GM18951 (cell line): Measurements from ENCODE around the gene HOXD12.

ENCODE experiments used
- POLR2A ChIP-seq: IDR thresholded peaks from 4 replicates; pipeline ENCODE4 v1.6.1; 2011; ENCODE audit warnings: mild to moderate bottlenecking; ENCODE audit not compliant: insufficient read length, insufficient read depth; ENCODE audit errors: extremely low read depth
- in situ Hi-C: fragments of 300-500 bp; cut with MboI; formaldehyde crosslinking; loops from one replicate; pipeline ENCODE4 v1.12.0; 2022; ENCODE audit warnings: low sequenced_read_pairs, mixed read lengths, inconsistent platforms; ENCODE audit not compliant: unreplicated experiment

HOXD12 gene

DNA sequence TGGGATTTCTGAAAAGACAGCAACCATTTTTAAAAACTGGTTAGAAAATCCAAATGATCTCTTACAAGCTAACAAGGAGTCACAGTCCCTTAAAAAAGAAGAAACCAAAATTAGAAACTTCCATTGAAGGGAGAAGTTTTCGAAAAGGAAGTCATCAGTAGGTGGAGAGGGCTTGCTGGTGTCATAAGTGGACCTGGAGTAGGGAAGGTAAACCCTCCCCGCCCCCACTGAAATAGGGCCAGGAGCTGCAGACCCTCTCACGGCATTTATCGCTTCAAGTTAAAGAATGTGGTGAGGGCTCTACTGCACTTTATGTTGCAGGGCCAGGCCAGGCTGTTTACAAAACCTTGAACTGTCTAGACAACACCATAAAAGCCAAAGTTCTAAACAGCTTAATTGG, 10.4 kb downstream of the HOXD12 start:
- no peak for TF ChIP-seq POLR2A
- in situ Hi-C loops, result no loop called here

DNA sequence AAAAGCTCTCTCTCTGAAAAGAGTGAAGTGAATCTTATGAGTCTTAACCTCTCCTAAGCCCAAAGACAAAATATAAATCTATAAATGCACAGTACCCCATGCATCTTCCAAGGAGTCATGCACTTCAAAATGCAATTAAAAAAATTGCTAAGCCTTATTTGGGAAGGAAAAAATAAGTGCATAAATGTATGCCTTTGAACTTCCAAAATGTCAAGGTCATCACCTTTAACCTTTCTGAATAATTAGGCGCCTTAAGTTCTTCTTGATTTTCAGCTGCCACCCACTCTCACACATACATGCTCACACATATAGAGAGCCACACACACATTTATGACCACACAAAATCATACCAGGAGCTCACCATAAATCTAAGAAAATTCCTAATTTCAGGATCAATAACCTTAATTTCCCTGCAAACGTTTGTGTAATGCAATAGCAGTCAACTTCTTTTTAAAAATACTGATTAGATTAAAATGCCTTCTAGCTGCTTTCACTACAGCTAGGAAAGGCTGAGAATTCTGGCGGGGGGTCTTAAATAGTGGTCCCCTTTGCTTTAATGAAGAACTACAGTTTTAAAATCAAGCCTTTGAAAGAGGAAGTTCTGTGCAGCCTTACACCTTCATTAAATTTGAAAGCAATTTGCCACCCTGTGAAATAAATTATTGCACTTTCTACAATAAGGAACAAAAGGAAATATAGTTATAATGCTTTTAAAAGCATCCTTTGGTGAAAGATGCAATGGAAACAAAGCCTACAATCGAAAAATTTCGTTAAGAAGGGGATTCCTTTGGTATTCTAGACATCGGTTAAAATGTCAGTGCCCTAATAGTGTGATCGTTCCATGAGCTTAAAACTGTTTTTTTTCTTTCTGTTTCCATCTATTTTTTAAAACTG, 11.1 kb downstream of the HOXD12 start:
- in situ Hi-C loops, result no loop called here

DNA sequence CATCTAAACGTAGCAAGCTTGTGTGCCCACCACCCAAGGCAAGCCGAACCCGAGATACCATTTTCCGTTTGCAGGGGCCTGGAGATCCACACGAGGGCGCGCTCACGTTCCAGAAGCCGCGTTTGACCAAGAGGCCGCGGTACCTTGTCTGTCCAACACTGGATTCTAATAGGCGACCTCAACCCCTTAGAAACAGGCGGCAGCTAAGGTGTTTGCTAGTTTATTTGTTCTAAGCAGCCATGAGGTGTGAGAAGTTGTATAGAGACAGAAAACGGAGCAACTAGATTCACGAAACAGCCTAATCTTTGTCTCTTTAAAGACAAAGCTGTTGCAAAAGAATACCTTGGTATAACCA, 11.7 kb downstream of the HOXD12 start:
- in situ Hi-C loops, result no loop called here
- no peak for TF ChIP-seq POLR2A

More for the DNA sequence above, 11.1 kb downstream of the HOXD12 start:
- no peak for TF ChIP-seq POLR2A

DNA sequence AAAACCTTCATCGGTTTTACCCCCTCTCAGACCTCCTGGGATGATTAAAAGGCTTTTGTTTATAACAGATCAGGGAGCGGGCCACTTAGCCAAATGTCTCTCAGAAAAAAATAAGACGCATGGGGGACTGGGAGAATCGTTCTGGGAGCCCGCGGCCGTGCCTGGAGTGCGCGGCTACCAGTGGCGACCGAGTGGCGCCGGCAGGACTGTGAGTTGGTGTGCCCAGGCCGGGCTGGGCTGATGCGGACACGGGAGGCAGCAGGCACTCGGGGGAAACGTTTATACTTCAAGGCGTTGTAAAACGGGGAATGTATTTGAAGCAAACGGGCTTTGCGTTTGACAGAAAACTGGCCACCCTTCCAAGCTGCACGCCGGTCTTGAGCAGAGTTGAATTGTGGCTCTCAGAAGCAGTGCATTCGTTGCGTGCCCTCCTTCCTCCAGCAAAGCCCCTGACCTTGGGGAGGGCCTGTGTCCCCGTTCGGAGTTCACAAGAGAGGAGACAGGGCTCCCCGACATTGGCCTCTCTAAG, 12.3 kb downstream of the HOXD12 start:
- in situ Hi-C loops, result no loop called here
- no peak for TF ChIP-seq POLR2A

DNA sequence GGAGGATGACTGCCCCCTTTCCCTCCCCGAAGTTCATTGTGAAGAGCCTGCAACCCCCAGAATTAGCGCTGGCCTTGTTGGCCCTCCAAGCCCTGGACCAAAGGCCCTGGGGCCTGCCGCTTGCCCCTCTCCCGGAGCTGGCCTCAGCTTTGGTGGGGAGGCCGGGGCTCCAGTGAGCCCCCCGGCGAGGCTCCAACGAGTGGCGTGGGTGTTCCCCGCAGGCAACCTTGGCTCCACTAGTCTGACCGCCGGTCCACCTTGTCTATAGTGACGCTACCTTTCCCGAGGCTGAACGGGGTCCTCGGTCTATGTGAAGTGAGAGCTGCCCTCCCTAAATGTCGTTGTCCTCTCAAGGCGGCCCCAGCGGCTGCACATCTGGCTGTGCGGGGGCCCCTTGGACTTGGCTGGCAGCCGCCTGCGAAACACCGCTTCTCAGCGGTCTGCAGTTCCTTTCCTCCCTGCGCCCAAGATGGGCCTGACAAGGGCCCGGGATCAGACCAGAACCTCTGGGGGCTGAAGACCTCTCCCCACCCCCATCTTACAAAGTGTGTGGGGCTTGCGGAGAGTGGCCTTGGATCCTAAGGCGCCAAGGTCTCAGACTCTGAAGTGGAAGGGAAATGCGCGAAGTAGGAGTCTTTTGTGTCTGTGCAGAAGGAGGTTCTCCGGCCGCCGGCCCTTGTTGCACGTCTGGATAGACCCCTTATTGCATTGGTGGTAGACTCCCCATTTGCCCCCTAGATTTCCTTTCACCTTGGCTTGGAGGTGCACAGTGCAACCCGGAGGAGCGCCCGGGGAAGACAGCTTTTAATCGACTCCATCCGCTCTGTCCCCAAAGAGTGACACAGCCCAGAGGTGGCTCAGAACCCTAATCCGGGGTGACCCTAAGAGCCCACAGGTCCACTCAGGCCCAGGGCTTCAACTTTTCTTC, 13.0 kb downstream of the HOXD12 start:
- TF ChIP-seq POLR2A, result no peak
- in situ Hi-C loops, result no loop called here

DNA sequence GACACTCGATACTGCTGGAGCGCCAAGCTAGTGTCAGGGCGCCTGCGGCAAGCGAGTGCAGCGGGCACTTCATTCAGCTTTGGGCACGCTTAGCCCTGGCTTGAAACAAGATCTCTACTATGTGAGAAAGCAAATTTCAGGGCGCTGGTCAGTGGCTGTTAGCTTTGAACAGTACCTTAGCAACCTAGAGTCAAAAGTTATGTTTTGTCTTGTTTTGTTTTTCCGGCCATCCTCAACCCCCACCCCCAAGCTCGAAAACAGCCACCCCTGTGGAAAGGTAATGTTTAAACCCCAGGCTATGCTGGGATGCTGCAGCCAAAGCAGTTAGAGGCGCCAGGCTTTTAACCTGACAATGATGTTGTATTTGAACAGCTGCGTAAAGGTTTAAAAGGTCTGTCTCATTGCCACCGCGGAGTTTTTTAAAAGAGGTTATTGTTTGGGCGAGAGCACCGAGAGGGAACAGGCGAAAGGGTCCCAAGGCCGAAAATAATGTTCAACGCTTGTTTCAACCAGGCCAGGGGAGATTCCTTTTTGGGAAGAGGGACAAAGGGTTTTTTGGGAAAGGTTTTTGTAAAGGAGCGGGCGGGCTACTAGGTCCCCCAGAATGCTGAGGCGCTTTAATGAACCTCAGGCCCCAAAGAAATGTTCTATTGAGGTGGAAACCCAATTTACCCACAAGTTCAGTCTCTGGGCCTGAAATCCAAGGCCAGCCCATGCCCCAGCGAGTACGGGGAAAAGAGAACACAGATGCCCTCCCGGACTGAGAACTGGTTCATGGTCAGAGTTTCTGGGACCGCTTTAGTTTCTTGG, 14.7 kb downstream of the HOXD12 start:
- TF ChIP-seq POLR2A, result no peak

DNA sequence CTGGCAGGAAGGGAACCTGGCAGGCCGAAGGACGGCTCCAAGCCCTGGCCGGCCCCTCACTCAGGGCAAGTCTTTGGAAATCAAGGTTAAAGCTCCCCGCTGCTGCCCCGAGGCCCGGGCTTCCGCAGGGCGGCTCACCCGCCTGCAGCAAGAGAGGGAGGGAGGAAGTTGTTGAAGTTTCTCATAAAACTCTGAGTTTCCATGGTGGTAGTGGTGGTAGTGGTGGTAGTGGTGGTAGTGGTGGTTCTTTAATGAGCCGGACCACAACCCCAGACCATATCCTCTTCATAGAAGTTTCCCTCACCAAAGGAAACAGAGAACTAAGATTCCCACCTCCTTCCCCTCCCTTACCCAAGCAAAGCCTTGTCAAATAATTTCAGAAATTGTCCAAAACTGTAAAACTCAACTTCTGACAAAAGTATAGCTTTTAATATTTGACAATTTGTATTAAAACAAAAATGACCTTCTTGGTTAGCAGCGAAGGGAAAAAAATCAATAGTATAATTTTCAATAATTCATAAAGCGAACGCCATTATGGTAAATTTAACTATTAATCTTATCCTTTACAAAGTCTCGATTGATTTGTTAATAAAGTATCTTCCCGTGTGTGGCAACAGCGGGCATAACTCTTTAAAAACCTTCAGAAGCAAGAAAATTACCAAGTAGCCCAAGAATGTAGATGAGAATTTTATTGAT, 15.5 kb downstream of the HOXD12 start:
- TF ChIP-seq POLR2A, result no peak
- in situ Hi-C loops, result no loop called here

More for the DNA sequence above, 14.7 kb downstream of the HOXD12 start:
- in situ Hi-C loops, result no loop called here

DNA sequence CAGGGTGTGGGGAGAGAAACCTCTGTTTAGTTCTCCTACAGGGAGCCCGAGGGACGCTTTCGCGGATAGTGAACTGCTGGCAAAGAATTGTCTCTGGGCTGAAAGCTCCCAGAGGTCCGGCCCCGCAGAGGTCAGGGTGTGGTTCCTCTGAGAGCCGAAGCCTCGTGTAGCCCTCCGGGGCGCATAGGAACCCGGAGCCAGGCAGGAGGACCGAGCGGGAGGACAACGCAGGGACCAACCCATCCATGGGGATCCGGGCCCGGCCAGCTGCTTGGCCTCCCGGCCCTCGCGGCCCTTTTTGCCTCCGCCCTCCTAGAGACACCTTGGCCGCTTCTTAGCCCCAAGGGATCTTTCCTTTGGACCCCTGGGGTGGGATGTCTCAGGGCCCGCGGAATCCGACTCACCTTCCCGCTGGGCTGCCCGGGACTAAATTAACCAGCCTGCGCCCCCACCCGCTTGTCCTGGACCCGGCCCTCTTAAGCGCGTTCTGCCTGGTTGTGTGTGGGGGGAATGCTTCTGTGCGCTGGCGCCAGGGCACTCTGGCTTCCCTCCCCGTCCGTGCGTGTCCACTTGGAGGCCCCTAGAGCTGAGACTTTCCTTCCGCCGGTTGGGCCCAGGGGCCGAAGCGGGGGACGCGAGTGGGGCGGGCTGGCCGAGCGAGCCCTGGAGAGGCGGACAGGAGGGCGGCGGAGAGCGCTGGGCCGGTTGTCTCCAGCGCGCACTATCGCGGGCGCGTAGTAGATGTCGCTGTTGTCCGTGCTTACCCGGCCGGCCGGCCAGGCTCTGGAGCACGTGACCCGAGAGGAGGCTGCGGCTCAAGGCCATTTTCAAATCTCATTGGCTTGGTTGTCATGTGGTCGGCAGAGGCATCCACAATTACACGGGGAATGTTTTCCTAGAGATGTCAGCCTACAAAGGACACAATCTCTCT, 16.6 kb downstream of the HOXD12 start, which contains the start of gene HOXD10:
Gene HOXD10, plus strand, starts transcription at position 896 of the 931 bp plus-strand sequence. CDS start 56 bp downstream, outside the sequence.
- no peak for TF ChIP-seq POLR2A
- in situ Hi-C loops, result no loop called here

DNA sequence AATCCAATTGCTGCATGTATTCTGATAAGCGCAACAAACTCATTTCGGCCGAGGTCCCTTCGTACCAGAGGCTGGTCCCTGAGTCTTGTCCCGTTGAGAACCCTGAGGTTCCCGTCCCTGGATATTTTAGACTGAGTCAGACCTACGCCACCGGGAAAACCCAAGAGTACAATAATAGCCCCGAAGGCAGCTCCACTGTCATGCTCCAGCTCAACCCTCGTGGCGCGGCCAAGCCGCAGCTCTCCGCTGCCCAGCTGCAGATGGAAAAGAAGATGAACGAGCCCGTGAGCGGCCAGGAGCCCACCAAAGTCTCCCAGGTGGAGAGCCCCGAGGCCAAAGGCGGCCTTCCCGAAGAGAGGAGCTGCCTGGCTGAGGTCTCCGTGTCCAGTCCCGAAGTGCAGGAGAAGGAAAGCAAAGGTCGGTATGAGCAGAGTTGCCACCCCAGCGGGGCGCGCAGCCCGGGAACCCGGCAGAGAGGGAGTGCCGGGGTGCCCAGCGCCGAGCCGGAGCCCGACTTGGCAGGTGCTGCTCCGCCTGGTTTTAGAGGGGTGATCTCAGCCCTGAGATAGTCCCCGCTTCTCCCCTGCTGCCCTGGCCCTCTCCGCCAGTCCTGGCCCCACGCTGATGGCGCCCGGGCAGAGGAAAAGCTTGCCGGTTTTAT, 17.7 kb downstream of the HOXD12 start:
- in situ Hi-C loops, result no loop called here
- no peak for TF ChIP-seq POLR2A

DNA sequence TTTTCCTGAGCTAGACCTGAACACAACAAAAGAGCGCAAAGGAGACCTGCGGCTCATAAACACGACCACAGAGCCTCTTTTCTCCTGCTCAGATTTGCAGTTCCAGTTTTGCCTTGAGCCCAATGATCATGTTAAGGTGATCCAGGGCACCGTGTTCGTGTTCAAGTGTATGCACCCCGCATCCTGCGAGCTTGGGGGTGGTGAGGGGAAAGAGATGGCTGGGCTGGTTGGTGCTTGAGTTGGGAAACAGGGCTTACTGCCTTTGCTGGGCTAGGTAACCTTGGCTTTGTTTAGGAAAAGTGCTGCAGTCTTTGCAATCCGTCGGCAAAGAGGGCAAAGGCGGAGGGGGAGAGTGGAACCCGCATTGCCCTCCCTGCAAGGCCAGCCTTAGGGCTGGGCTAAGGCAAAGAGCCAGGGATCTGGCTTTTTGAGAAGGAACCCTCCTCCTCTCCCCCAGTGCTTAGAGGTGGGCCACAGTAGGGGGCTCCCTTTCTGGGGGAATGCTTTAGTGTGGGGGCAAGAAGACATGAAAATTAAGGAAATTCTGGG, 18.3 kb downstream of the HOXD12 start:
- TF ChIP-seq POLR2A, result no peak
- in situ Hi-C loops, result no loop called here
